ENCODE data around the gene PKD1L1.

The PKD1L1 gene

DNA sequence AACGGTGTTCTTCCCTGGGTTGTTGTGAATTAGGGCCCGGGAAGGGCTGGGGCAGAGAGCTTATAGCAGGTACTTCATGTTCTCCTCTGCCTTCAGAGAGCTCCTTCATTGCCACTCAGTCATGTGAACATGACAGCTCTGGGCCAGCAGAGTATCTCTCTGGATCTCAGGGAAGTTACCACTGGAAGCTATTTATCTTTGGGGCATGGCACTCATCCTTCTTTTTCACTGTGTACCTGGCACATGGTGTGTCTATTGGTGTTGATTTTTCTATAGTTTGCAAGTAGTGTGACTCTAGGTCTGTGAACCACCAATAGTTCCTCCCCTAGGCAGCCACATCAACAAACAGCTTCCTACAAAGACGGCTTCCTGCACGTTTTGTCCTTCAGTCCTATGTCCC is 156.6 kb downstream of the PKD1L1 start:
- H3K36me3 Mint-ChIP-seq (ENCODE audit: insufficient read depth), result no peaks in the 10 kb centered on the region
- H3K9me3 Mint-ChIP-seq, result no peaks in the 10 kb centered on the region
- peak overlapping the region; percentile 20 for H3K27ac Mint-ChIP-seq (ENCODE audit: low read depth)
- H3K4me3 Mint-ChIP-seq, result no peak overlapping the region
- ATAC-seq (replicated peaks; ENCODE audit: extremely low read depth, poor library complexity, severe bottlenecking) (no peak), DNase-seq (ENCODE audit: low spot score in 2 of 2) (no peak)
- peaks cover 29% of the 10 kb centered on the region for H3K27me3 Mint-ChIP-seq
- H3K4me1 Mint-ChIP-seq, result no peaks in the 10 kb centered on the region

DNA sequence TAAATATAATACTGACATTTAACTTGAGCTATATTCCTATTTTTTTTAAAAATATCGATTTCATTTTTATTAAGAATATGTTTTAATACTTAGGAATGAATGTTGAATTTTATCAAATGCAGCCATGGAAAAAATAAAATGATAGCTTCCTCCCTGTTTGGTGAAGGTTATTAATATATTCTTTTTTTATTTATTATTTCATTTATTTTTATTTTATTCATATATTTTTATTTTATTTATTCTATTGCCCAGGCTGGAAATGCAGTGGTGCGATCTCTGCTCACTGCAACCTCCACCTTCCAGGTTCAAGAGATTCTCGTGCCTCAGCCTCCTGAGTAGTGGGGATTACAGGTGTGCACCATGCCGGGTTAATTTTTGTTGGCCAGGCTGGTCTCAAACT is 160.2 kb downstream of the PKD1L1 start:
- Mint-ChIP-seq H3K4me1 (no peaks in the 10 kb centered on the region), H3K27ac (ENCODE audit: low read depth) (no peak overlapping the region), H3K27me3 (peaks cover 21% of the 10 kb centered on the region), H3K9me3 (no peaks in the 10 kb centered on the region), H3K4me3 (no peak overlapping the region), H3K36me3 (ENCODE audit: insufficient read depth) (no peaks in the 10 kb centered on the region)
- DNase-seq (ENCODE audit: low spot score in 2 of 2) (no peak), ATAC-seq (replicated peaks; ENCODE audit: extremely low read depth, poor library complexity, severe bottlenecking) (no peak)

DNA sequence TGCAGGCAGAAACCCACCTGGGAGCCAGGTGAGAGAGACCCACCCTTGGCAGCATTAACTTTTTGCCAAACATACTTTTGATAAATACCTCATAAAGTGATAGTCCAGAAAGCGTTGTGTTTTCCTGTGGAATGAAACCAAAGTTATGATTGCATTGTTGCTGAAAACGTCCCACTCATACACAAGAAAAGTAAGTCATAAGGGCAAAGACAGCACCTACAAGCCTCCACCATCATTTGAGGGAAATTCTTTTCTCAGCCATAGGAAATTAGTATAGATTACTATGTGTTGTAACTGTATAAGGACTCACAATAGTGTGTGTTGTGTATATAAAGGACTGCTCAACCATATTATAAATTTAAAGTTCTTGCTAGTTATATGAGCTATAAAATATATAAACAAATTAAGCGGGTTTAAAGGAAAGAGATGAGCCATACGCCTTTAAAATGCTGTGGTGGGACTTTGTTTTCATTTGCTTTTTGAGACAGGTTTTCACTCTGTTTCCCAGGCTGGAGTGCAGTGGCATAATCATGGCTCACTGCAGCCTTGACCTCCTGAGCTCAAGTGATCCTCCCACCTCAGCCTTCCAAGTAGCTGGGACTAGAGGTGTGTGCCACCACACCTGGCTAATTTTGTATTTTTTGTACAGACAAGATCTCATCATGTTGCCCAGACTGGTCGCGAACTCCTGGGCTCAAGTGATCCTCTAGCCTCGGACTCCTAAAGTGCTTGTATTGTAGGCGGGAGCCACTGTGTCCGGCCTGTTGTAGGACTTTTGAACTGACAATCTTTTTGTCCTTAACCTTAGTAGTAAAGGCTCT is 160.8 kb downstream of the PKD1L1 start:
- ATAC-seq (replicated peaks; ENCODE audit: extremely low read depth, poor library complexity, severe bottlenecking), result no peak
- Mint-ChIP-seq H3K4me3 (no peak overlapping the region), H3K27me3 (peaks cover 19% of the 10 kb centered on the region), H3K27ac (ENCODE audit: low read depth) (no peak overlapping the region), H3K4me1 (no peaks in the 10 kb centered on the region), H3K36me3 (ENCODE audit: insufficient read depth) (no peaks in the 10 kb centered on the region), H3K9me3 (no peaks in the 10 kb centered on the region)
- no peak for DNase-seq (ENCODE audit: low spot score in 2 of 2)

DNA sequence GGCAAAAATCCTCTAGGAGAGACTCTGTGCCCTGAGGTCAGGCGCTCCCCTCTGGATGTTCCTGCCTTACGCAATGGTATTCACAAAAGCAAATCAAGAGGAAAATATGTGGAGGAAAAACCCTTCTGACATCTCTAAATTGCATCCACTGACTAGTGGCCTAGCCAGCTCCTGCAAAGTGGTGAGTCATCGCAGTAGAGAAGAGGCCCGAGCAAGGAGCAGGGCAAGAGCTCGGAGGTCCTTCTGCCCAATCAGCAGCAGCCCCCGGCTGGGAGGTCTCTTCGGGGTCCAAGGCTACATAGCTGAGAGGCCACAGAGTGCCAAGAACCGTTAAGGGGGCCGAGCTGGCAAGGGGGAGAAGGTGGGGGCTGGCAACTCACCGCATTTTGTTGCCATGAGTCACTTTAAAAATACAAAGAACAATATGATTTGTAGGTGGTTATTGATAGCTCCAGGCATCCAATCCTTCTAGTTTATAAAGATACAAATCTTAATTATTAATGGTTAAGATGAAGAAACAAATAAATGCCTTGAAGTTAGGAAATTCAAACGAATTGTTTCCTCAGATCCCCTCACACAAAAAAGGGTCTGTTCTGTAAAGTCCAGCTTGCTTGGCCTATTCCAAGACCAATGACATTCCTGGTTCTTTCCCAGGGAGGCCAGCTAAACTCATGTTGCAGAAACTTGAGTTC is 161.6 kb downstream of the PKD1L1 start:
- Mint-ChIP-seq H3K36me3 (ENCODE audit: insufficient read depth) (no peaks in the 10 kb centered on the region), H3K4me1 (no peaks in the 10 kb centered on the region)
- no peak for DNase-seq (ENCODE audit: low spot score in 2 of 2)

DNA sequence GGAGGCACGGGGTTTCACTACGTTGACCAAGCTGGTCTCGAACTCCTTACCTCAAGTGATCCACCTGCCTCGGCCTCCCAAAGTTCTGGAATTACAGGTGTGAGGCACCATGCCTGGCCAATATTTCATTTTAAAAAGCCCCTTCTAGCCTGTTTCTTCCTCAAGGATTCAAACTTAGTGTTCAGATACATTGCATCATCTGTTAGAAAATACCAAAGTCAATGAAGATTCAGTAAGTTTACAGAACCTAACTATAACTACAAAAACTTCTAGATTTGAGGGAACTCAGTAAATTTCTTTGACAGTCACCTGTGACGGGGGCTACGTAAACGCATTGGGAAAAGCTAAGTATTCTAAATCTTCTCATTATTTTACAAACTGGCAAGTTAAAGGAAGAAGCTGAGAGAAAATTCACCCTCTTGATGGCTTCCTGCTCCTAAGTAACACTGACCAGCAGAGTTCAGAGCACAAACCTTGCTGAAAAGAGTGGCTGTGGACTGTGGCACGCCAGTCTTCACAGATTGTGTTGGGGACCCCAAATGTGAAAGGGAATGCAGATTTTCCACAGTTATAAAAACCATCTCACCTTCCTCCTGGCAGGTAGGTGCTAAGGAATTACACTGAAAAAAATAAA is 162.2 kb downstream of the PKD1L1 start:
- no peak overlapping the region for H3K27ac Mint-ChIP-seq (ENCODE audit: low read depth)
- DNase-seq (ENCODE audit: low spot score in 2 of 2) (no peak), ATAC-seq (replicated peaks; ENCODE audit: extremely low read depth, poor library complexity, severe bottlenecking) (no peak)
- no peaks in the 10 kb centered on the region for H3K9me3 Mint-ChIP-seq
- no peaks in the 10 kb centered on the region for H3K4me1 Mint-ChIP-seq
- peaks cover 5% of the 10 kb centered on the region for H3K27me3 Mint-ChIP-seq
- H3K4me3 Mint-ChIP-seq, result no peak overlapping the region
- no peaks in the 10 kb centered on the region for H3K36me3 Mint-ChIP-seq (ENCODE audit: insufficient read depth)

More for the DNA sequence above, 161.6 kb downstream of the PKD1L1 start:
- no peaks in the 10 kb centered on the region for H3K9me3 Mint-ChIP-seq
- no peak overlapping the region for H3K4me3 Mint-ChIP-seq
- ATAC-seq (replicated peaks; ENCODE audit: extremely low read depth, poor library complexity, severe bottlenecking), result no peak
- no peak overlapping the region for H3K27ac Mint-ChIP-seq (ENCODE audit: low read depth)
- peaks cover 11% of the 10 kb centered on the region for H3K27me3 Mint-ChIP-seq

DNA sequence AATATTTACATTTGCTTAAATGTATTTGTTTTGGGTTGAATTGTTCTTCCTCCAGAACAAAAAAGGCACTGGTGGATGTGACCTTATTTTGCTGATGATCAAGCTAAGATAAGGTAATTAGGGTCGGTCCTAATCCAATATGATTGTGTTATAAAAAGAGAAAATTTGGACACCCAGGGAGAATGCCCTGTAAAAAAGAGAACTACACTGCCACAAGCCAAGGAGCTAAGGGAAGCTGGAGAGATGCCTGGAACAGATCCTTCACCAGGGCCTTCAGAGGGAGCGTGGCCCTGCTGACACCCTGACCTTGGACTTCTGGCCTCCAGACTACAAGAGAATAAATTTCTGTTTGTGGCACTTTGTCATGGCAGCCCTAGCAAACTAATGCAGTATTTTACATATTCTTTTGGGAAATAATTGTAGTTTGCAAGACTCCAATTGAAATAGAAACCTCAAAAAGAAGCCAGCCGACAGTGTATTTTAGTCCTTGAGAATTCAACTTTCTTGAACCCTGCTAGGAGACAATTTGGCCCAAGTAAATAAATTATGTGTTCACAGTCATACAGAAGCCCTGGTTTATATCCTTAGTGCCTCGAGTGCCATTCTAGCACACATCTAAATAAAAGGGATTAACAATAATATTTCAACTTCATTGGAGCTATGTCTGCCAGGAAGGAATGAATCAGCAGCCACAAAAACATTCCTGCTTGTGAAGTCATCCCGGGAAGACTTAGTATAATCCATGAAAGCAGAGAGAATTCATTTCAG is 164.6 kb downstream of the PKD1L1 start:
- Mint-ChIP-seq H3K36me3 (ENCODE audit: insufficient read depth) (no peaks in the 10 kb centered on the region), H3K27me3 (no peaks in the 10 kb centered on the region), H3K4me1 (no peaks in the 10 kb centered on the region), H3K4me3 (no peak overlapping the region), H3K9me3 (no peaks in the 10 kb centered on the region), H3K27ac (ENCODE audit: low read depth) (no peak overlapping the region)
- DNase-seq (ENCODE audit: low spot score in 2 of 2) (no peak), ATAC-seq (replicated peaks; ENCODE audit: extremely low read depth, poor library complexity, severe bottlenecking) (no peak)

DNA sequence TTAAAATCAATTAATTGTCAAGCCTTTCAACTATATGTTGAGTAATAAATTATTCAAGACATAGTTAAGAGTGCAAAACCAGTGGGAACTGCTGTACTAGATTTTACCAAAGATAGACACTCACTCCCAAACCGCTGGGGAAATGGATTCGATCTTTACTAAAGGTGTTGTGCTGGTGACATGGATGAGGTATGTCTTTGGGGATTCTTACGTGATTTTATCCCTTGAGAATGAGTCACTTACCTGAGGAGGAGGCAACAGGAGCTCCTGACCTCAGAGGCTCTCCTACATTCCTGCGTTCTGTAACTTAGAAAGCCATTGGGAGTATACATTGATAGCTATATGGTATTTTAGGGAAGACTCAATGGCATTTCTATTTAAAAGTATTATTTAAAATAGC is 165.5 kb downstream of the PKD1L1 start:
- Mint-ChIP-seq H3K27ac (ENCODE audit: low read depth) (no peak overlapping the region), H3K27me3 (no peaks in the 10 kb centered on the region), H3K9me3 (no peaks in the 10 kb centered on the region), H3K4me3 (no peak overlapping the region), H3K4me1 (no peaks in the 10 kb centered on the region), H3K36me3 (ENCODE audit: insufficient read depth) (no peaks in the 10 kb centered on the region)
- DNase-seq (ENCODE audit: low spot score in 2 of 2) (no peak), ATAC-seq (replicated peaks; ENCODE audit: extremely low read depth, poor library complexity, severe bottlenecking) (no peak)

DNA sequence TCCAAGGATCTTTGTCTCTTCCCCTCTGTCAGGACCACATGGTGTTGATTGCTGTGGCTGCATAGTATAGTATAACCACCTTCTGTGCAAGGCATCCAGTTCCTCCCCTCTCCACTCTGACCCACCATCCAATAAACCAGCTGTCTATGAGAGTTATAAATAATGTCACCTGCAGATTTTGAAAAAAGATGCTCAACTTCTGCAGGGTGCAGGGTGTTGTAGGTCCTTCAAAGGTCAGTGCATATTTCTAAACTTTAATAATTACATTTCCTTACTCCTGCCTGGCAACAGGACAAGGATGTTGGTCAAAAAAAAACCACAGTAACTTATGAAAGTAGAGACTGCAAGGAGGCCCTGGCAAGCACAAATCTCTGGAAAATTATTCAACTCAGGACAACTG is 166.2 kb downstream of the PKD1L1 start:
- no peak for ATAC-seq (replicated peaks; ENCODE audit: extremely low read depth, poor library complexity, severe bottlenecking)
- Mint-ChIP-seq H3K9me3 (no peaks in the 10 kb centered on the region), H3K4me1 (no peaks in the 10 kb centered on the region), H3K4me3 (no peak overlapping the region), H3K27me3 (no peaks in the 10 kb centered on the region), H3K27ac (ENCODE audit: low read depth) (no peak overlapping the region), H3K36me3 (ENCODE audit: insufficient read depth) (no peaks in the 10 kb centered on the region)
- no peak for DNase-seq (ENCODE audit: low spot score in 2 of 2)

DNA sequence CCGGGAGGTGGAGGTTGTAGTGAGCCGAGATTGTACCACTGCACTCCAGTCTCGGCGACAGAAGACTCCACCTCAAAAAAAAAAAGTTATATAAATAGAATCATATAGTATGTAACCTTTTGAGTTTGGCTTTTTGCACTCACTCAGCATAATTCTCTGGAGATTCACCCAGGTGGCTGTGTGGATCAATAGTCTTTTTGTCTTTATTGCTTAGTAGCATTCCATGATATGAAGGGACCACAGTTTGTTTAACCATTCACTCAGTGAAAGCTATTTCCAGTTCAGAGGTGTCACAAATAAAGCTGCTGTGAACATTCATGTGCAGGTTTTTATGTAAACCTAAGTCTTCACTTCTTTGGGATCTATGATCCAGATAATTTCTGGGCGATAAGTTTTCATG is 167.7 kb downstream of the PKD1L1 start:
- Mint-ChIP-seq H3K4me3 (no peak overlapping the region), H3K27me3 (no peaks in the 10 kb centered on the region), H3K27ac (ENCODE audit: low read depth) (no peak overlapping the region), H3K4me1 (no peaks in the 10 kb centered on the region), H3K36me3 (ENCODE audit: insufficient read depth) (no peaks in the 10 kb centered on the region), H3K9me3 (no peaks in the 10 kb centered on the region)
- ATAC-seq (replicated peaks; ENCODE audit: extremely low read depth, poor library complexity, severe bottlenecking) (no peak), DNase-seq (ENCODE audit: low spot score in 2 of 2) (no peak)

DNA sequence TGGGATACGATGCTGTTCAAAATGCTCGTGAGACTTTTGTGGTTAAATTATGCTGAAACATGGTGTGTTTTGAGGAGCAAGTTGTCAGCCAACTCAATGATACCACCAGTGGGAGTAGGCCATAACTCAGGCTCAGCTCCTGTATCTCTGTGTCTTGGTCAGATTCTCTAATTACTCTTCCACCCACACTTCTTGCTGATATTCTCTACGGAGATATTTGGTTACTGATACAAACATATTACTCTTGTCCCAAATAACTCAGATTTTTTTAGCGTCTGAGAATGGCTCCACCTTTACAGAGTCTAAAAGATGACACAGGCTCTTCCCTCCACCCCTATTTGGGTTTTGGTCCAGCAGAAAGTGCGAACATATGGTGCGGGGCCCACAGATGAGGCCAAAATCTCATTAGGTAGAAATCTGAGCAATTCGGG is 168.9 kb downstream of the PKD1L1 start:
- no peak for ATAC-seq (replicated peaks; ENCODE audit: extremely low read depth, poor library complexity, severe bottlenecking)

DNA sequence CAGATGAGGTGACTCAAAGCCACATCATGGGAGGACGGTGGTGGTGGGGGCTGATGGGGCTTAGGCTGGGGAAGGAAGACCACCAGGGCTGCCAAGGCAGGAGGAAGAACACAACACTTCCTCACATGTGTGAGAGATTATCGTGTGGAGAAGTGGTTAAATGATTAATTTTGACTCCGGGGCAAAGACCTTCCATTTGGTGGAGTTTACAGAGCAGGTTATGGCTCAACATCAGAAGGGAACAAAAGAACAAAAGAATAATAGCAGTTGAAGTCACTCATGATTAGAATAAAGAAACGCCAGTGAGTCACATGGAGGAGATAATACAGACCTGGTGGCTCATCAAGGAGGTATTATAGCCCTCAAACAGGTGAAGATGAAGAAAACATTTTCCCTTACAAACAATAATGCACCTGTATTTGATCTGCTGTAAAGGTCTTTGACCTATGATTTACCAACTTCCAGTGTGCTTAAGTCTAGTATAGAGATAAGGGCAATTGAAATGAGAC is 170.1 kb downstream of the PKD1L1 start:
- Mint-ChIP-seq H3K9me3 (no peaks in the 10 kb centered on the region), H3K36me3 (ENCODE audit: insufficient read depth) (no peaks in the 10 kb centered on the region), H3K4me3 (no peak overlapping the region), H3K27me3 (peaks cover under 1% of the 10 kb centered on the region), H3K4me1 (no peaks in the 10 kb centered on the region), H3K27ac (ENCODE audit: low read depth) (no peak overlapping the region)
- DNase-seq (ENCODE audit: low spot score in 2 of 2) (no peak), ATAC-seq (replicated peaks; ENCODE audit: extremely low read depth, poor library complexity, severe bottlenecking) (no peak)

More for the DNA sequence above, 168.9 kb downstream of the PKD1L1 start:
- H3K27me3 Mint-ChIP-seq, result no peaks in the 10 kb centered on the region
- no peaks in the 10 kb centered on the region for H3K36me3 Mint-ChIP-seq (ENCODE audit: insufficient read depth)
- no peak overlapping the region for H3K4me3 Mint-ChIP-seq
- DNase-seq (ENCODE audit: low spot score in 2 of 2), result no peak
- H3K27ac Mint-ChIP-seq (ENCODE audit: low read depth), result no peak overlapping the region
- H3K4me1 Mint-ChIP-seq, result no peaks in the 10 kb centered on the region
- H3K9me3 Mint-ChIP-seq, result no peaks in the 10 kb centered on the region

DNA sequence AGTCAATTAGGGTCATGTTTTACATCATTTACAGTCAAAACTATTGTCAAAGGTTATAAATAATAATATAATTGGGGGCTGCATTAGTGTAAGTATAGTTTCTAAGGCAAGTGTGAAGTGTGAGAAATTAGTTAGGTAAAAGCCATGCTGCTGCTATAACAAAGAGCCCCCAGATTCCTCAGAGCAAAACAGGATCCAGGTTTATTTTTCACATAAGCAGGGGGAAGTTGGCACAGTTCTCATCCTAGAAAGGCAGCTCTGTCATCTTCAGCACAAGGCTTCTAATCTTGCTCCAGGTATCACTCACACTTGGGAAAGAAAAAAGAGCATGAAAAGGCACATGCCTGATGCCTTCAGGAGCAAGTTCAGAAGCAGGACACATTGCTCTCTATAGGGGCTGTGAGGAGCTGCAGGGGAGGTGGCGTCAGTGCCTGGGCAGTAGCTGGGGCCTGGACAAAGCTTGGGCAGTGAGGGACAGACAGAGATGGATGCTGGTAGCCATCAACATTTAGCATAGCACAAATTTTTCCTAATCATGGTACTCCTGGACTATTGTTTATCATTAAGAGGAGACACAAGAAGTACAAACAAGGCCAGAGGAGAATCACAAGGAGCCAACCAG is 170.6 kb downstream of the PKD1L1 start:
- H3K27me3 Mint-ChIP-seq, result peaks cover 6% of the 10 kb centered on the region
- no peak for DNase-seq (ENCODE audit: low spot score in 2 of 2)
- H3K4me1 Mint-ChIP-seq, result no peaks in the 10 kb centered on the region
- H3K27ac Mint-ChIP-seq (ENCODE audit: low read depth), result no peak overlapping the region
- H3K9me3 Mint-ChIP-seq, result no peaks in the 10 kb centered on the region
- ATAC-seq (replicated peaks; ENCODE audit: extremely low read depth, poor library complexity, severe bottlenecking), result no peak
- no peak overlapping the region for H3K4me3 Mint-ChIP-seq
- no peaks in the 10 kb centered on the region for H3K36me3 Mint-ChIP-seq (ENCODE audit: insufficient read depth)

All from central memory CD8-positive, alpha-beta T cell (primary cell).